ENCODE data around the gene INPP5D.

DNA sequence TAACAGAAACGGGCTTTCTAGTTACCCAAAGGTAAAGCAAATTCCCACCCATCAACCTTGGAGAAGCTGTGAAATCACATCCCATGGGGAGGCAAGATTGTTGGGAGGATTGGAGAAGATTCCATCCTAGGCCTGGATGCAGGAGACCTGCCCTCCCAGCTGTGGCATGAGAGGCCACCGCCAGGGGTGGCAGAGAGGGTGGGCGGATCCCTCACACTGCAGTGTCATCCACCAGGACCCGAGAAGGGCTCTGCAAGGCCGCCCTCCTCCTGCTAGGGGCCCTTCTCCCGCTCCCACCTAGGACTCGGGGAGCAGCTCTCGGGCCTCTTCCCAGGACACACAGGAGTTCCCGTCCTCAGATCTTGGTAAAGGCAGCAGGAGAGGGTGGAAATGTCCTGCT, 175.8 kb downstream of the INPP5D start:
- TF ChIP-seq EZH2phosphoT487 (conservative IDR thresholded peaks at IDR 0.05; ENCODE audit: low read length) = no peak
- TF ChIP-seq, protein P1, sequence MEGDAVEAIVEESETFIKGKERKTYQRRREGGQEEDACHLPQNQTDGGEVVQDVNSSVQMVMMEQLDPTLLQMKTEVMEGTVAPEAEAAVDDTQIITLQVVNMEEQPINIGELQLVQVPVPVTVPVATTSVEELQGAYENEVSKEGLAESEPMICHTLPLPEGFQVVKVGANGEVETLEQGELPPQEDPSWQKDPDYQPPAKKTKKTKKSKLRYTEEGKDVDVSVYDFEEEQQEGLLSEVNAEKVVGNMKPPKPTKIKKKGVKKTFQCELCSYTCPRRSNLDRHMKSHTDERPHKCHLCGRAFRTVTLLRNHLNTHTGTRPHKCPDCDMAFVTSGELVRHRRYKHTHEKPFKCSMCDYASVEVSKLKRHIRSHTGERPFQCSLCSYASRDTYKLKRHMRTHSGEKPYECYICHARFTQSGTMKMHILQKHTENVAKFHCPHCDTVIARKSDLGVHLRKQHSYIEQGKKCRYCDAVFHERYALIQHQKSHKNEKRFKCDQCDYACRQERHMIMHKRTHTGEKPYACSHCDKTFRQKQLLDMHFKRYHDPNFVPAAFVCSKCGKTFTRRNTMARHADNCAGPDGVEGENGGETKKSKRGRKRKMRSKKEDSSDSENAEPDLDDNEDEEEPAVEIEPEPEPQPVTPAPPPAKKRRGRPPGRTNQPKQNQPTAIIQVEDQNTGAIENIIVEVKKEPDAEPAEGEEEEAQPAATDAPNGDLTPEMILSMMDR (IDR thresholded peaks at IDR 0.05; ENCODE audit: insufficient read depth, low read length, poor library complexity, severe bottlenecking) = no peak

All from SU-DHL-6 (cell line).